Measurements from ENCODE around the gene SERHL2. TPM values are rescaled to one million over a fixed set of nuclear protein-coding genes. Genes with fewer than 3 reads are reported as not detected.
"Not testable (repeated sequence)": the region's sequence is repeated elsewhere in the genome, so short reads cannot be mapped to it uniquely, and the experiment has no call there.

SERHL2 gene
- total RNA-seq, 1 donor from 2014 or later, result not detected

- no peak for DNase-seq (ENCODE audit: low spot score)
- Histone ChIP-seq H3K9ac (no peak overlapping the region), H3K36me3 (no peaks in the 10 kb centered on the region), H3F3A (ENCODE audit: low read depth) (peaks cover 19% of the 10 kb centered on the region), H2AFZ (replicated peaks) (no peak overlapping the region), H3K27ac (no peak overlapping the region), H3K4me1 (peaks cover 6% of the 10 kb centered on the region), H3K79me2 (ENCODE audit: low read depth) (no peaks in the 10 kb centered on the region), H4K20me1 (ENCODE audit: low read depth) (no peaks in the 10 kb centered on the region), H3K4me2 (no peak overlapping the region), H3K9me3 (ENCODE audit: low read depth) (peaks cover 8% of the 10 kb centered on the region), H3K4me3 (no peak overlapping the region), H3K27me3 (peaks cover 26% of the 10 kb centered on the region)
- Mint-ChIP-seq H3K36me3 (peaks cover 6% of the 10 kb centered on the region), H3K27me3 (ENCODE audit: insufficient read depth, low read depth) (peaks cover 23% of the 10 kb centered on the region), H3K4me1 (peaks cover 19% of the 10 kb centered on the region), H3K9me3 (peaks cover 15% of the 10 kb centered on the region), H3K27ac (peak overlapping the region; percentile 55), H3K4me3 (peak overlapping the region; percentile 19)
- TF ChIP-seq EZH2 (IDR thresholded peaks at IDR 0.05) (no peak), CTCF (IDR thresholded peaks at IDR 0.05) (no peak), EZH2phosphoT487 (IDR thresholded peaks at IDR 0.05) (no peak)
Observed at GRCh38 chr22:42549331-42550060, 4.3 kb upstream of the SERHL2 start.

GRCh38 chr22:42552294-42552647 lies 1.5 kb upstream of the SERHL2 start:
- not testable (repeated sequence) for H3K4me3 Mint-ChIP-seq; H3K4me1 ChIP-seq; H3K9me3 ChIP-seq (ENCODE audit: low read depth); H3K36me3 ChIP-seq; H4K20me1 ChIP-seq (ENCODE audit: low read depth); H3K9ac ChIP-seq; H2AFZ ChIP-seq (replicated peaks); H3K4me2 ChIP-seq; H3K79me2 ChIP-seq (ENCODE audit: low read depth); H3K4me3 ChIP-seq; H3K27ac ChIP-seq; DNase-seq (ENCODE audit: low spot score); H3K36me3 Mint-ChIP-seq; H3K27ac Mint-ChIP-seq
- Mint-ChIP-seq H3K9me3 (peaks cover 15% of the 10 kb centered on the region), H3K4me1 (peaks cover 19% of the 10 kb centered on the region), H3K27me3 (ENCODE audit: insufficient read depth, low read depth) (peaks cover 22% of the 10 kb centered on the region)
- Histone ChIP-seq H3K27me3 (peaks cover 27% of the 10 kb centered on the region), H3F3A (ENCODE audit: low read depth) (peaks cover 22% of the 10 kb centered on the region)

- Histone ChIP-seq H3K79me2 (ENCODE audit: low read depth) (no peaks in the 10 kb centered on the region), H3K36me3 (no peaks in the 10 kb centered on the region), H3F3A (ENCODE audit: low read depth) (no peaks in the 10 kb centered on the region), H3K4me3 (no peak overlapping the region), H2AFZ (replicated peaks) (no peak overlapping the region), H3K27me3 (no peaks in the 10 kb centered on the region), H3K9me3 (ENCODE audit: low read depth) (no peaks in the 10 kb centered on the region), H3K4me2 (no peak overlapping the region), H3K4me1 (no peaks in the 10 kb centered on the region), H3K27ac (no peak overlapping the region), H3K9ac (no peak overlapping the region), H4K20me1 (ENCODE audit: low read depth) (peaks cover 4% of the 10 kb centered on the region)
- no peak overlapping the region for H3K4me3 Mint-ChIP-seq
- H3K9me3 Mint-ChIP-seq, result no peaks in the 10 kb centered on the region
- H3K27me3 Mint-ChIP-seq (ENCODE audit: insufficient read depth, low read depth), result peaks cover 7% of the 10 kb centered on the region
- peaks cover 13% of the 10 kb centered on the region for H3K4me1 Mint-ChIP-seq
- no peak for DNase-seq (ENCODE audit: low spot score)
- no peak overlapping the region for H3K27ac Mint-ChIP-seq
- H3K36me3 Mint-ChIP-seq, result peaks cover 5% of the 10 kb centered on the region
- TF ChIP-seq EZH2 (IDR thresholded peaks at IDR 0.05) (no peak), CTCF (IDR thresholded peaks at IDR 0.05) (no peak), EZH2phosphoT487 (IDR thresholded peaks at IDR 0.05) (no peak)
Observed at GRCh38 chr22:42560381-42560780, 6.6 kb downstream of the SERHL2 start.

- H3K4me3 ChIP-seq, result no peak overlapping the region
- Mint-ChIP-seq H3K36me3 (peaks cover 8% of the 10 kb centered on the region), H3K27me3 (ENCODE audit: insufficient read depth, low read depth) (peaks cover 7% of the 10 kb centered on the region), H3K9me3 (no peaks in the 10 kb centered on the region), H3K4me3 (no peak overlapping the region), H3K4me1 (peaks cover 13% of the 10 kb centered on the region), H3K27ac (no peak overlapping the region)
- no peak overlapping the region for H3K27ac ChIP-seq
- no peak overlapping the region for H3K4me2 ChIP-seq
- H4K20me1 ChIP-seq (ENCODE audit: low read depth), result peaks cover 4% of the 10 kb centered on the region
- H3K79me2 ChIP-seq (ENCODE audit: low read depth), result no peaks in the 10 kb centered on the region
- H3K9ac ChIP-seq, result no peak overlapping the region
- DNase-seq (ENCODE audit: low spot score), result peak; percentile 70
- H3K9me3 ChIP-seq (ENCODE audit: low read depth), result no peaks in the 10 kb centered on the region
- H3K4me1 ChIP-seq, result no peaks in the 10 kb centered on the region
- H2AFZ ChIP-seq (replicated peaks), result no peak overlapping the region
- no peaks in the 10 kb centered on the region for H3F3A ChIP-seq (ENCODE audit: low read depth)
- no peaks in the 10 kb centered on the region for H3K27me3 ChIP-seq
- TF ChIP-seq EZH2 (IDR thresholded peaks at IDR 0.05) (no peak), CTCF (IDR thresholded peaks at IDR 0.05) (peak; percentile 71), EZH2phosphoT487 (IDR thresholded peaks at IDR 0.05) (no peak)
- no peaks in the 10 kb centered on the region for H3K36me3 ChIP-seq
Observed at GRCh38 chr22:42560781-42561180, 7.0 kb downstream of the SERHL2 start.

All from neural progenitor cell (in vitro differentiated cells).